CD4-positive, alpha-beta T cell treated with Interleukin-21 for 1 hour (primary cell): ENCODE measurements around the gene TMEM108.

Source experiments
- DNase-seq: peaks from one replicate; pipeline ENCODE4 v3.0.0-alpha.2; 2020

Gene TMEM108

DNA sequence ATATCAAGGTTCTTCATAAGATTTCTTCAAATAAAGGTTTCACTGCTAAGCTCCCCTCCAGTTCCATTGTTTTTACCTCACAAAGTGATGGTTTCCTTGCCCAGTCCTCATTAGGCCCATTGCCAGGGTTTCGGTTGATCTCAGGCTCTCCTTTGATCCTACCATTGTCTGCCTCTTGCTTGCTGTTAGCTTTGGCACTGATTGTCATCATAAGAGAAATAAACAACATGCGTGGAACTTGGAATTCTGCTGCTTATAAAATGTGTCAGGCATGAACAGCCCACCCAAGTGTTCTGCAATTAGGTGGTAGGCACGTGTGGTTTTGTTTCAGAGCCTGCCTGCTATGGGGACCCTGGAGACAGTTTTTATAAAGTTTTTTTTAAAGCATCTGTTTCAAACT lies 254.1 kb downstream of the TMEM108 start:
- no peak for DNase-seq

DNA sequence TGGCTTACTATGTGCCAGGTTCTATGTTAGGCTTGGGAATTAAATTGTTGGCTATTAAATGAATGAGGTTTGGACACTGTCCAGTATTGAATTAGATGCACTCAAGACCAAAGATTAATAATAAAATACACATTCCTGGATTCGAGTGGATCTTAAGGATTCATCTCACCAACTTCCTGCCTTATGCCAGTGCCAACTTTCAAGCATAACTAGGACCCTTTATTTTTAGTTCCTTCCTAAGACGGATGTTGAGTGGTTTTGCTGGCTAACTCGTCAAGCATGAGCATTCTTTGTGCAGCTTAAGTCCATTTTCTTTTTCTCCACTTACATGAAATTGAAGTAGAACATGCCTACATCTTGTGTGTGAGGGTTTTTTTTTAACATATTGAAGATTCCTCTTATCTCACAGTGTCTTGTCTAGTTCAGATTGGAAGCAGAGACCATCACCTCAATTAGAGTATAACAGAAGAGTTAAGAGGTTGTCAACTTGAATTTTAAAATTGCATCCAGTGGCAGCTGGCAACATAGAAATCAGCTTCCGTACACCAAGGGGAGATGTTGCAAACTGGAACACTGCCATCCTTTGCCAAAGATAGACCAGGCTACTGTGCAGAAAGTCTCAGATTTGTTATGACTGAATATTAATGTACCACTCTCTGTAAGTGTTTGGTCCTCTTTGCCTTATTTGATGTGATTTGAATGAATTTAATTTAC lies 255.4 kb downstream of the TMEM108 start:
- DNase-seq: no peak

DNA sequence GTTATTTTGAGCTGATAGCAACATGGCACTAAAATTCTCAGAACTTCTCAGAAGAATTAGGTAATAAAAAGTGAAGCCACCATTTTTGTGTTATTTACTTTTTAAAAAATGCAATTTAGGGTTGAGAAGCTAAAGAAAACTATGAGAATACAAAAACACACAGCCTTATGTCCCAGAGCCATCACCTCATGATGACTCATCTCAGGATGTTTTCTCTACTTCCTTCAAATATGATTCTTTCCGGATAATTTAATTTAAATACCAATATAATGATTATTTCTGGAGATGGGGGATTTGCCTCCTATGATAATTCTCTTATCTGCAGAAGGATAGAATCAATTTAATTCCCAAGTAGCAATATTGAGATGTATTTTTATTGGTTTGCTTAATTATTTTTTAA lies 256.1 kb downstream of the TMEM108 start:
- no peak for DNase-seq

DNA sequence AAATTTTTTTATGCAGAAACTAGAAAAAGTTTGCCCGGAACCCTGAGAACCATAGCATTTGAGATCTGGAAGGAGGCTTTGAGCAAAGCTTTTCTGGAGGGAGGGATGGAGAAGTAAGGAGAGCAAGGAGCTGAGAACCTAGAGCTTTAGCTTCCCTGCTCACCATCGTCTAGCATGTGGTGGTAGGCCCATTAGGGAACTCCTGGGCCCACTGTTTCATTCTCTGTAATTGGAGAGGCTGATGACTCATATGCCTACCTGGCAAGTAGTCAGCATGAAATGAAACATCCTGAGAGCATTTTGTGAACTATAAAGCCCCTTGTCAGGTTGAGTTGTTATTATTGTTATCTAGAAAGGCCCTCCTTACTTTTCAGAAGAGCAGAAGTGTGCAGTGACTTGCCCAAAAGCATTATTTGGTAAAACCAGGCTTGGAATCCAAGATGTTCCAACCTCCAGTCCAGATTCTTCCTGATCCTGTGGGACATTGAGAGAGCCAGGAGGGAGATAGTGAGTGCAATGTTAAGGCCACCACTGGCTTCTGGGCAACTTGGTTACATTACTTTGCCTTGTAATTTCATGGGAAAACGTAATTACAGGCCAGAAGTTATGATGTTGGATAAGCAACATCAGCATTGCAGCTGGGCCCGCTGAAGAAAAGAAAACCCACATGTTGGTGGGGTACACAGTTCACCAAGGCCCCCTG lies 257.2 kb downstream of the TMEM108 start:
- DNase-seq: no peak

DNA sequence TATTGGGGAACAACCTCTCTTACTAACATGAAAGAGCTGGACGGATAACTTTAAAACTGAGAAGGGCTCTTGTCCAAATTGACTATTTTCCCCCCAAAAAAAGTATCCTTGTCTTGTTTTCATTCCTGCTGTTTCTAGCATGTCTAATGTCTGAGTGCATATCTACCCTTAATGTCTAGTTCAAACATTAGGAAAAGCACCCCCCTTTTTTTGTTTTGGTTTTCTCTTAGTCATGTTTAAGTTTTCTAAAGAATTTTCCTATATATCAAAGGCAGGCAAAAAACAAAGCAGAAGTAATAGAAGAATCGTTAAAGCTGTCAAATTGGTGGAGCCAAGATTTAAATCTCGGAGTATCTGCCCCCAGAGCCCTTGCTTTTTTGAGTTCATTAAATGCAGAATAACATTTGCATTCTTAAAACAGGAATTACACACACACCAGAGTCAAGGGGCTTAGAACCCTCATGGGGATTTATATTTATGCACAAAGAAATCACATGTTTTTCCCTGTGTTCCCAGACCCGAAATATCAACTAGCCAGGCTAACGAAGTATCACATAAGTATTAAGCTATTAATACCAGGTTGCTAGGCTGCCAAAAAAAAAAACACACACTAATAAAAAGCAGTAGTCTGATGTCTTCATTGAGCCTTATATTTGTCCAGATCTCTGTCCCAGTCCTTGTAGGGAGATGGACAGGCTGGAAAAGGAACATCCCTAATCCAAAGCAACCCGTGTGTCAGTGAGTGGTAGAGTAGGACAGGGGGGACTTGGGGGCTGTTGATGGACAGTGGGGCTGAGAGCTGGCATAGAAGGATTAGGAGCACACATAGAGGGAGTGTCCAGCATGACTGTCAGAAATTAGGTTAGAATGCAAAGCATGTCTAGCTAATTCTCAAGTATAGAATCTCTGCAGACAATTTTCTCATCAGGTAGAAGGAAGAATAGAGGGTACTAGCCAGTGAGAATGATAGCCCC lies 258.0 kb downstream of the TMEM108 start:
- no peak for DNase-seq

DNA sequence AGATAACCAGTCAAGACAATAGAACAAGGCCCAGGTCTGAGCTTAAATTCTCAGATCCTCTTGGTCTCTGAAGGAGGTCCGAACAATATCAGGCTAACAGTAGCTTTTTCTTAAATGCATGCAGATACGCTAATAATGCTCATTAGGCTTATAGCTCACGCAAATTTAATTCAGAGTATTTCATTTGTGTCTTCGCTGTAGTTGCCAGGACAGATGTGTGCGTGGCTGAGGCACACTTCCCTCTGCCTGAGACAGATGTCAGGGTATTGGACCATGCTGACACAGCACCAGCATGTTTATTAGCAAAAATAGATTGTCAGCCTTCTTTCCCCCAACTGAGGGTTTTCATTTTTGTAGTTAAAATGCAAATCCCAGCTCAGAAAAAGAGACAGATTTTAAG lies 258.8 kb downstream of the TMEM108 start:
- no peak for DNase-seq

DNA sequence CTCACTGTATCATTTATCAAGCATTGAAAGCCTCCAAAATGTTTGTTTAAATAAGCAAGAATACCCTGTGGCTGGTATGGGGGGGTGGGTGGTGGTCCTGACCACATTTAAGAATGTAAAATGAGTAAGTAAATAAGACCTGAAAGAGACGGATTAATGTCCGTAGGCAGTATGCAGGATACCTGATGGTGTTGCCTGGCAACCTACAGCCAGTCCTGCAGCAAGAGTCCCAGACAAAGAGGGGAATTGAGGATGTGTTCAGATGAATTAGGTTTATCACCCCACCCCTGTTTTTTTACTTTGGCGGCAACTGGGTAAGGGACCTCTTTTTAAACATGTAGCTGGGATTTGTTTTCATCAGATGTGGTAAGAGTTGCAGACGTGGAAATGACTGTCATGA lies 261.9 kb downstream of the TMEM108 start:
- DNase-seq: no peak

DNA sequence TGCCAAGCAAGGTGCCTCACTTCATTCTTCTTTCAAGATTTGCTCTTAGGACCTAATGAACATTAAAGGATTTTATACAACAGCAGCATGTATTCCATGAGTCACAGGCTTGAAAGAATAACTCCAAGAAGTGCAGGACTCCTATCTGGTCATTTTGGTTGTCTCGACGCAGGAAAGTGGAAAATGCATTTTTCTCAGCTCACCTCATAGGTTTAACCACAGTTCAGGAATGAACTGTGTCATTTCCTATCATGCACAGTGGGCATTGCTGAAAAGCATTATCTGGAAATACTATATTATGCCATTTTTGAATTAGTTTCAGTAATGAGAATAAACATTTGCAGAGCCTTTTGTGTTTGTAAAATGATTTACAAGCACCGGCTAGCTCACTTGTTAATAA lies 263.0 kb downstream of the TMEM108 start:
- no peak for DNase-seq

DNA sequence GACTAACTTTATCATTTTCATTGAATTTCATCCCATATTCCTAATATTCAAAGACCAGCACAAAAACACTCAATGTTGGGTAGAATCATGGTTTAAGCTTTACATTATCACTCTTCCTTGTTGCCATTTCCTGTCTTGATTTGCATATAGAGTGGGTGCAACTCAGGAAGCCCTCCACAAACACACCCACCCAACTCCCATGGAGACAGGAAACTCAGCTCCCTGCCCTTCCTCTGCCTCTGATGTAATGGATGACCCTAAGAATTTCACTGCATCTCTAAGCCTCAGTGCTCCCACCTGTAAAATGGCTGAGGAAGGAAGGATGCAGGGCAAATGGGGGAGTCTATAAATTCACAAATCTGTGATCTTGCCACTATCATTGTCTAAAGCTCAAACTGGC lies 263.5 kb downstream of the TMEM108 start:
- no peak for DNase-seq

DNA sequence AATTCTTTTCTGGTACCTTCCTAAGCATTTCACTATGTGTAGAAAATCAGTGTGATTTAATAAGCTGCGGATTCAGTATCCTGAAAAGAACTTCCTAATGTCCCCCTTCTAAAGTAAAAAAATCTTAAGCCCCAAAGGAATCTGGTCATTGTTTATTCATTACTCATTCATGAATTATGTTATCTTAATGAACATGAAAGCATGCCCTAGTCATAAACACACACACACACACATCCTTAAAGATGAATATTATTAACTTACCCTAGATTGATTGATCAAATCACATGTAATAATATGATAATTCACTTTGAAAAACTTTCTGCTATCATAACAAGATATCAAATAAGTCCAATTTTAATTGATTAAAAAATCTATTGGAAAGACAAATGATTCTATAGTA lies 265.2 kb downstream of the TMEM108 start:
- DNase-seq: no peak

DNA sequence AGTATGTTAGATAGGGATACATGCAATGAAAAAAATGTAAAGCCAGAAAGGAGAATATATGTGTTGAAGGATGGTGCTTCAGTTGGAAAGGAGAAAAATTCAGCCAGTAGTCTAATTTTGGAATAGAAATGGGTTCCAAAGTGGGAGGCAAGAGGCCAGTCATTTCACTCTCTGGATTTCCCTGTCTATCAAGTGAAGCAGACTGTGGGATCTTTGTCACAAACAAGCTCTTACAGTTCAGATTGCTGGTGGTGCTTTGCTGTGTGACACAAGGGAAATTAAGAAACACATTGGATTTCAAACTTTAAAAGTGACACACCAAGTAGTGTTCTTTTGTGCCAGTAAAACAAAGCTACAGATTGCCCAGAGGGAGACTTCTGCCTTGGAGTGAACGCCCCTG lies 279.7 kb downstream of the TMEM108 start:
- no peak for DNase-seq

DNA sequence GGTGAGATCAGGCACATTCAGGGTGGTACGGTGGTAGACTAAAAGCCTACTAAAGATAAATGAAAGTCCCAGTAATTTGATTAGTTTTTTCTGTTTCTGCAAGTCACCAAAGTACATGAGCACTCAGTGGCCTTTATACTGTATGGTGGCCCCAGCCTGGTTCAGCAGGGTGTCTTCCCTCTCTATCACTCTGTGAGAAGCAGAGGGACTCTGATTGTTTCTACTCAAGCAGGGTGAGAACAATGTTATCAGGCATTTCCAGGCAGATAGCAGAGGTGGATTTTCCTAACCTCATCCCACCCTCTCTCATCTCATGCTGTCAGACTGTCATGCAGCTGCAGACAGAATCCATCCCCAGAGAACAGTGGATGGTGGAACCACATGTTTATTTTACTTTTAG lies 290.2 kb downstream of the TMEM108 start:
- DNase-seq: no peak

DNA sequence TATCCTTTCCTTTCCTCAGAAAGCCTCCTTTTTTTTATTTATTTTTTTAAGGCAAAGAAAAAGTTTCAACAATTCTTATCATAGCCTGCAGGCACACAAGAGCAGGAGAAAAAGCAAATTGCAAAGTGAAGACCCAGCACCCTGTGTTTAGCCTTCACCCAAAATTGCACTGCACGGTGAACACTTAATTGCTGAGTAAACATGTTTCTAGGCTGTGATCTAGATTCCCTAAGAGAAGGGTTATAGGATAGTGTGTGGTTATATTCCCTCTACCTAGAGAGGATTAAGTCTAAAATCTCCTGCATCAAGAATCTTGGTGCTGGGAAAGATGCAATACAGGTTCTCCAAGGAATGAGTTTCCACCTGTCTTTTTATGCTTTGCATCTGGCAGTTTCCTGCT lies 291.4 kb downstream of the TMEM108 start:
- no peak for DNase-seq

DNA sequence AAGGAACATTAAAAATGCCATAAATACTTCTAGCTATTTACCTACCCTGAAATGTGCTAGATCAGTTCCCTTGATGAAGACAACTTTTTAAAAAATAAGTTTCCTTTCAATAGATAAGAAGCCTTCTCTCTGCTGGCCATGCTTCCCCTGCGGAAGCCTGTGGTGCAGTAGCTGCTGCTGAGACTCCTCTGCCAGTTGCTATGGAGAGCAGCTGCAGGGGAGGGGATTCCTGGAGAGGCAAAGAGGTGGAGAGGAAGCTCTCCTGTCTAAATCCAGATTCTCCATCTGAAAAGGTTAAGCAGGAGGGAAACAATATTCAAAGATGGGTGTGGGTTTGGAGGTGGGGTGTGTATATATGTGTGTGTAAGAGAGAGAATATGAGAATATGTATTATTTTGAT lies 291.9 kb downstream of the TMEM108 start:
- DNase-seq: no peak

DNA sequence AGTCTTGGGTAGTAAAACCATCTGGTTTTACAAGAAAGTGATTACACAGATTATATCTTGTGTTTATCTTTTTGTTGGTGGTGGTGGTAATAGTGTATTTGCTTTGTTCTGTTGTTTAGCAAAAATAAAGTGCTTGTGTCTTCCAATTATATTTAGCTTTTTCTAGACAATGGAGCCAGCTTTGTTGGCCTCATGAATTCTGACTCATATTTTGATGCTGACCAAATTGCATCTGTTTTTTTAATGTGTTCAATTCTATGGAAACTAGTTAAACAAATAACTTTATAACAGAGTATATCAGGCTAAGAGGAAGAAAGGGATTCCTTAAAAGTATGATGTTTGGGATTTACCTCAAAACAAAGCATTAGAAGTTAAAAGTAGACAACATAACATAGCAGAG lies 292.3 kb downstream of the TMEM108 start:
- DNase-seq: no peak

DNA sequence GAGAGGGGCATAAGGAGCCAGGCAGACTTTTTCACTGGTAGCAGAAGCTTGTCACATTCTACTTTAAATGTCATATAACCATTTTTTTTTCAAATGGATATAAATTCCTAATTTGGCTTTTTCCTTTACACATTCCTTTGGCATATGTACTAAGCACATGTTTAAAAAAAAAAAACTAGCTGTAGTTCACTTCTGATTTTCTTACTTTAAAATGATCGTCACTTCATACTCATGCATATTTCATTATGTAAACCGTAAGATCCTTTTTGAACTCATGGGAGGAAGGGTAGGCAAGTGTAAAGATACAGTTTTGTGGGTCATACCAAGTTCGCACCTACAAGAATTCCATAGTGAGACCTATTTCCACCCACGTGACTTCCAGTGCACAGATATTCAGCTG lies 316.5 kb downstream of the TMEM108 start:
- DNase-seq: no peak

DNA sequence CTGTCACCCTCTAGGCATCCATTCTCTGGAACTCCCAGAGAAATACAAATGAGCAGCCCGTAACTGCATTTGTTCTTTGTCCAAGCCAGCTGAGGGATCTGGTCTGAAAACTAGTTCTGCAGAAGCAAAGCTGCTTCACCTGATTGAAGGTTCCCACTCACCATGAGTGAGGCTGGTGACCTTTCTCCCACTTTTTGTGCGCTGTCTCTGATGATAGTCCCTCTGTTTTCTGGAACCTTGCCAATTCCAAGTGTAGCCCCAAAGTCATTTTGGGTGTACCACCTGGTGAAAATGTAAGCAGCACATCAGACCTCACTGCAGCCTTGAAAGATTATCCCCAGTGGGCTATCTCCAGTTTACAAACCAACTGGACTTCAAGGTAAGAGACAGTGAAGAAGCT lies 322.3 kb downstream of the TMEM108 start:
- no peak for DNase-seq

DNA sequence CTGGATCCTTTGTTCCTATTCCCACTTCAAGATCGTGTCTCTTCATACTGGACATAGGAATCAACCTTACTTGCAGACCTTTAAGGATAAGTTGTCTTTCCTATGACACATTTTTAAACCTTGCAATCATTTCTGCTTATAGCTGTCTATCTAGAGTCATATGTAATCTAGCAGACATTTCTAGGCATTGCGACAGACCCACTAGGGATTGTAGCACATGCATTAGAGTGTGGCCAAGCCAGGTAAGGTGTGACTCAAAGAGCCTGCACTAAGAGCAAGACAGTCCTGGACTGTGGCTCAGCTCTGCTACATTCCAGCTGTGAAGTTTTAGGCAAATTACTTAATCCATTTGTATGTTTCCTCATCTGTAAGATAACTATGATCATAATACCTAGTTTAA lies 322.8 kb downstream of the TMEM108 start:
- no peak for DNase-seq

DNA sequence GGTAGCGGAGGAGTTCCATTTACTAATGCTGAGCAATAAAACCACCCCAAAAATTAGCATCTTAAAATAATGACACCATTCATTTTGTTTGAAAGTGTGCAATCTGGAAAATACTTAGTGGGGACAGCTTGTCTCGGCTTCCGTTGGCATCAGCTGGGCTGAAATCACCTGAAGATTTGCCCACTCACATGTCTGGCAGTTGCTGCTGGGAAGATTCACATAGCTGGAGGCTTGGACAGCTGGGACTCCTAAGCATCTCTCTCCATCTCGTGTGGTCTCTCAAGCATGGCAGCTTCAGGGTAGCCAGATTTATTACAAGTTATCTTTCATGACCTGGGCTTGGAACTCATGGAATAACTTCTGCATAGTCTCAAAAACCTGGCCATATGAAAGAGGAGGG lies 323.2 kb downstream of the TMEM108 start:
- DNase-seq: no peak

DNA sequence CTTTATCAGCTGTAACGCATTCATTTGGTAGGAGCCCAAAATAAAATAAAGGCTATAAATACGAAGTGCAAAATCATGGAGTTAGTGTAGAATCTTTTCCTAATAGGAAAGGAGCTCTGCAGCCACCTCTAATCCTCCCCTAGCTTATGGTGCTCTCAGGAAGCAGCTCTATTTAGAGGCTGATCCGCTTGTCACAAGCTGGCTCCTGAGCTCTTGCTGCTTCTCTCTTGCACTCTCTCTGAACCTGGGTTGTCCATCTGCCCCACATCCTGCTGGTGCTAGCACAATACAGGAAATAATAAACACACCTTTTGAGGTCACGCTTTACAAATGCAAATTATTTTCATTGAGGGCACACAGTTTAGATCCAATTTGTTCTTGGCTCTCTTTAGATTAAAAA lies 324.3 kb downstream of the TMEM108 start:
- DNase-seq: no peak

DNA sequence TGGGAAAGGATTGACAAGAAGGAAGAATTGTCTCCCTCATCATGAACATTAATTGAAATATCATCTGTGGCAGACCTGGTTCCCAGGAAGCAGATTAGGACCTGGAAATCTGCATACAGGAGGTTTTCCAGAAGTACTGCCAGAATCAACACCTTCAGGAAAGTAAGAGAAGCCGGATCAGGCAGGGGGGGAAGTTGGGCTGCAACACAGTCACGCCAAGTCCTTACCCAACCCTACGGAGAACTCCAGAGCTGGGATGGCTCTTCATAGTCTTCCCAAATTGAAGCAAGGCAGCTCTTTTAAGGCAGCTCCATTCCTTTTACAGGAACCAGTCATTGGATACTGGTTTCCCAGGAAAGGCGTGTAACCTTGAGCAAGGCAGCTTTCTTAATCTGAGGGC lies 326.5 kb downstream of the TMEM108 start:
- no peak for DNase-seq

DNA sequence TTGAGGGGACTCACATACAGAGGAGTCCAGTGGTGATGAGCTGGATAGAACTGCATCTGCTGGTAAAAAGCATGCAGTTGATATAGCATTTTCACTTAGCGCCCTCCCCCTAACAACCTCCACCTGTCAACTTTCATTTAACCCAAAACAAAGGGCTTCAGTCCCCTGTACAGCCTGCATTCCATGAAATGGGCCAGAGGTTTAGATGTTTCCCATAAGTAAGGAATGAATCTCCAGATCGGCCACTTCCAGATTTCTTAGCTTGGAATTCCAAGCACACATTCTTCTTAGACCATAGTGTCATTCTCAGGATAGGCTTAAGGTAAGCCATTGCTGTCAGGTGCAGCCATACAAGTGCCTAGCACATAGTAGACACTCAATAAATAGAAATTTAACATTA lies 328.7 kb downstream of the TMEM108 start:
- DNase-seq: no peak

DNA sequence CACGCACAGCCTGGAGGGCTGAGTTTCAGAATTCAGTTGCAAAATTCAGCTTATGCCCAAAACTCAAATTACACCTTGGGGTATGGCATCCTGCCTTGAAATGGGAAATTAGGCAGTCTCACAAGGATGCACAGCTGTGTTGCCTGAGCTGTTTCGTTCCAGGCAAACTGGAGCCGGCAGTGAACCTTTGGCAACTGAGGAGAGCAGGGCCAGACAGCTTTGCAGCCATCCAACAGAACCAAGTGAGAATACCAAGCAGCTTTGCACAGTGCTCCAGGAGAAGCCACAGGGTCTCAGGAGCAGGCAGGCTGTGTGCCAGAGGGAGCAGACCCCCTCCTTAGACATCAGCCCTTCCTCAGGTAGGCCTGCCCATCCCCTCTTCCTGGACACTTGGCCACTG lies 329.2 kb downstream of the TMEM108 start:
- no peak for DNase-seq

DNA sequence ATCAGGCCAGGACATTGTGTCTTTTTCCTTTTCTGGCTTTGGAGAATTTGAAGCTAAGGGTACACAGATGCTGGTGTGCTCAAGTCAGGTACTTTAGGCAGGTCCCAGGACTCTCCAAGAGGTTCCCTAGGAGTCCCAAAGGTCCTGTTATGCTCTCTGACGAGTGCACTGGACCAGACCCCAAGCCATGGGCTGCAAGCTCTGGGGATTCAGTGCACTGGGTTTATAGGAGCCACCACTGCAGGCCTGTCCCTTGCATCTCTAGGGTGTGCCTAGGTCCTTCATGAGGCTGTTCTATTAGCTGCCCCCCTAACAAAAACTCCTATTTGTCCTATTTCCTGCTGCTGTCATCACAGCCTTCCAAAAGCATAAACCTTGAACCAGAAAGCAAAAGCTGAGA lies 329.8 kb downstream of the TMEM108 start:
- DNase-seq: no peak
